PC-3 (cell line): ENCODE data around the gene SLC16A9.

Experiments
- EZH2 ChIP-seq: fragments of 300-600 bp; sonication (generic); IDR thresholded peaks from one replicate; pipeline ENCODE4 v1.6.1; 2017; ENCODE audit warnings: antibody characterized with exemption, mild to moderate bottlenecking, low read length; ENCODE audit not compliant: unreplicated experiment
- EZH2phosphoT487 ChIP-seq: fragments of 300-600 bp; sonication (generic); IDR thresholded peaks from 2 replicates; pipeline ENCODE4 v1.6.1; 2018; ENCODE audit warnings: mild to moderate bottlenecking, antibody characterized with exemption, low read length, borderline replicate concordance
- TF ChIP-seq, protein P1 (sequence below): fragments of 300-600 bp; sonication (generic); conservative IDR thresholded peaks from 2 replicates; pipeline ENCODE4 v1.5.1; 2017; ENCODE audit warnings: antibody characterized with exemption, low read depth, mild to moderate bottlenecking, low read length

DNA sequence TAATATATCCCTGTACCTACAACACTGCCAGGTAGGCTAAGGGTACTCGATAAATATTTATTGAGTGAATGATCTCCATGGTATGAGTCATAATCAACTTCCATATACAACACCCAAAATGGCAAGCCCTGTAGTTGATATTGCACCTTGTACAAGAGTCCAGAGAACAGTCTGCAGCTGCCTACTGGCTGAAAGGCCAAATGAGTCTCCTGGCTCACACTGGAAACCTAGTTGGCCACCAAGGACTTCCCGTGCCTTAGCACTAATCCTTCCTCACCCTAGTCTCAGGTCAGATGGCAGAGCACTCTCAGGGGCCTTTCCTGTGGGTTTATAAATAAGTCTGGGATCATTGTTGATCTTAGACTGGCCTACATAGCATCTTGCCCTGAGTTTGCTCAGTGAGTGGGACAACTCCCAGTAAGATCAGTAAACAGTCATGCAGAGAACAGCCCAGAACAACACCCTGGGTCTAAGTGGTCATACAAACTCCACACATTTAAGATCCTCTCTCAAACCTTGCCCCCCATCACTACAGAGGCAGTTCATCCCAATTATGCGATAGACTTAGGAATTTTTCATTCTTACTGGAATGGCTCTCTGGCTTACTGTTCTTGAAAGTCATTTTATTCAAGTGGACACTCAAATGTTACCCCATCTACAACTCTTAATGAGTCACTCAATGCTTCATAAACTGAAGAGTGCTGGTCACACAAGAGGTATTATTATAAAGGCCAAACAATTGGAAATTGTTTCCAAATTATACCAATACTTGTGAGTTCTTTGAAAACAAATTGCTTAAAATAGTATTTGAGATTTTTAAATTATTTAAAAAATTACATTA is 14.7 kb upstream of the SLC16A9 start:
- TF ChIP-seq, protein P1, sequence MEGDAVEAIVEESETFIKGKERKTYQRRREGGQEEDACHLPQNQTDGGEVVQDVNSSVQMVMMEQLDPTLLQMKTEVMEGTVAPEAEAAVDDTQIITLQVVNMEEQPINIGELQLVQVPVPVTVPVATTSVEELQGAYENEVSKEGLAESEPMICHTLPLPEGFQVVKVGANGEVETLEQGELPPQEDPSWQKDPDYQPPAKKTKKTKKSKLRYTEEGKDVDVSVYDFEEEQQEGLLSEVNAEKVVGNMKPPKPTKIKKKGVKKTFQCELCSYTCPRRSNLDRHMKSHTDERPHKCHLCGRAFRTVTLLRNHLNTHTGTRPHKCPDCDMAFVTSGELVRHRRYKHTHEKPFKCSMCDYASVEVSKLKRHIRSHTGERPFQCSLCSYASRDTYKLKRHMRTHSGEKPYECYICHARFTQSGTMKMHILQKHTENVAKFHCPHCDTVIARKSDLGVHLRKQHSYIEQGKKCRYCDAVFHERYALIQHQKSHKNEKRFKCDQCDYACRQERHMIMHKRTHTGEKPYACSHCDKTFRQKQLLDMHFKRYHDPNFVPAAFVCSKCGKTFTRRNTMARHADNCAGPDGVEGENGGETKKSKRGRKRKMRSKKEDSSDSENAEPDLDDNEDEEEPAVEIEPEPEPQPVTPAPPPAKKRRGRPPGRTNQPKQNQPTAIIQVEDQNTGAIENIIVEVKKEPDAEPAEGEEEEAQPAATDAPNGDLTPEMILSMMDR = no peak
- TF ChIP-seq EZH2phosphoT487 (no peak), EZH2 (no peak)
